Measurements from ENCODE around the gene LAMC3.

The LAMC3 gene

GRCh38 chr9:131008909-131009618 lies at the start of gene LAMC3:
TSS of gene LAMC3 (plus strand) at chr9:131009174. CDS start at chr9:131009215, 41 bp downstream.
- TF ChIP-seq CTCF (IDR thresholded peaks at IDR 0.05; ENCODE audit: low read depth, low read length): peak; percentile 65
- DNase-seq: peak; percentile 54
- no peaks in the 10 kb centered on the region for H3K36me3 ChIP-seq
- H3K9me3 ChIP-seq (ENCODE audit: severe bottlenecking): no peaks in the 10 kb centered on the region
- peaks cover 6% of the 10 kb centered on the region for H3K27me3 ChIP-seq (ENCODE audit: insufficient read depth, low read depth, severe bottlenecking)
- H3K4me3 ChIP-seq (ENCODE audit: low read depth, low read length): peak within 1 kb of the TSS; percentile 40
- H3K27ac ChIP-seq: no peak within 1 kb of the TSS

- DNase-seq: no peak
- Histone ChIP-seq H3K36me3 (no peaks in the 10 kb centered on the region), H3K27me3 (ENCODE audit: insufficient read depth, low read depth, severe bottlenecking) (no peaks in the 10 kb centered on the region), H3K4me3 (ENCODE audit: low read depth, low read length) (no peak overlapping the region), H3K27ac (no peak overlapping the region), H3K9me3 (ENCODE audit: severe bottlenecking) (peaks cover 11% of the 10 kb centered on the region)
- no peak for TF ChIP-seq CTCF (IDR thresholded peaks at IDR 0.05; ENCODE audit: low read depth, low read length)
Measured at GRCh38 chr9:130959809-130960334, 49.1 kb upstream of the LAMC3 start.

GRCh38 chr9:130960522-130961378 lies 48.2 kb upstream of the LAMC3 start:
- no peak for DNase-seq
- Histone ChIP-seq H3K27me3 (ENCODE audit: insufficient read depth, low read depth, severe bottlenecking) (no peaks in the 10 kb centered on the region), H3K9me3 (ENCODE audit: severe bottlenecking) (peaks cover 10% of the 10 kb centered on the region), H3K4me3 (ENCODE audit: low read depth, low read length) (no peak overlapping the region), H3K27ac (no peak overlapping the region), H3K36me3 (no peaks in the 10 kb centered on the region)
- no peak for TF ChIP-seq CTCF (IDR thresholded peaks at IDR 0.05; ENCODE audit: low read depth, low read length)

GRCh38 chr9:130961511-130962300 lies 47.3 kb upstream of the LAMC3 start:
- H3K27ac ChIP-seq: no peak overlapping the region

More at GRCh38 chr9:130961511-130962300, 47.3 kb upstream of the LAMC3 start:
- H3K9me3 ChIP-seq (ENCODE audit: severe bottlenecking): peaks cover 10% of the 10 kb centered on the region
- H3K4me3 ChIP-seq (ENCODE audit: low read depth, low read length): no peak overlapping the region
- no peaks in the 10 kb centered on the region for H3K27me3 ChIP-seq (ENCODE audit: insufficient read depth, low read depth, severe bottlenecking)
- H3K36me3 ChIP-seq: no peaks in the 10 kb centered on the region
- no peak for DNase-seq
- no peak for TF ChIP-seq CTCF (IDR thresholded peaks at IDR 0.05; ENCODE audit: low read depth, low read length)

Measured in WERI-Rb-1 (cell line).